ENCODE data around the gene ITGB2. TPM values are rescaled to one million over a fixed set of nuclear protein-coding genes. Genes with fewer than 3 reads are reported as not detected.

The ITGB2 gene
- total RNA-seq, 1 donor from 2014 or later, result 0.62 TPM

- no peaks in the 10 kb centered on the region for H3K36me3 Mint-ChIP-seq (ENCODE audit: unreplicated experiment)
- H3K9me3 Mint-ChIP-seq (ENCODE audit: unreplicated experiment), result no peaks in the 10 kb centered on the region
- TF ChIP-seq, protein P1, sequence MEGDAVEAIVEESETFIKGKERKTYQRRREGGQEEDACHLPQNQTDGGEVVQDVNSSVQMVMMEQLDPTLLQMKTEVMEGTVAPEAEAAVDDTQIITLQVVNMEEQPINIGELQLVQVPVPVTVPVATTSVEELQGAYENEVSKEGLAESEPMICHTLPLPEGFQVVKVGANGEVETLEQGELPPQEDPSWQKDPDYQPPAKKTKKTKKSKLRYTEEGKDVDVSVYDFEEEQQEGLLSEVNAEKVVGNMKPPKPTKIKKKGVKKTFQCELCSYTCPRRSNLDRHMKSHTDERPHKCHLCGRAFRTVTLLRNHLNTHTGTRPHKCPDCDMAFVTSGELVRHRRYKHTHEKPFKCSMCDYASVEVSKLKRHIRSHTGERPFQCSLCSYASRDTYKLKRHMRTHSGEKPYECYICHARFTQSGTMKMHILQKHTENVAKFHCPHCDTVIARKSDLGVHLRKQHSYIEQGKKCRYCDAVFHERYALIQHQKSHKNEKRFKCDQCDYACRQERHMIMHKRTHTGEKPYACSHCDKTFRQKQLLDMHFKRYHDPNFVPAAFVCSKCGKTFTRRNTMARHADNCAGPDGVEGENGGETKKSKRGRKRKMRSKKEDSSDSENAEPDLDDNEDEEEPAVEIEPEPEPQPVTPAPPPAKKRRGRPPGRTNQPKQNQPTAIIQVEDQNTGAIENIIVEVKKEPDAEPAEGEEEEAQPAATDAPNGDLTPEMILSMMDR (IDR thresholded peaks at IDR 0.05), result no peak
- peaks cover 12% of the 10 kb centered on the region for H3K4me1 Mint-ChIP-seq (ENCODE audit: unreplicated experiment)
- no peak overlapping the region for H3K4me3 Mint-ChIP-seq (ENCODE audit: unreplicated experiment)
- no peak overlapping the region for H3K27ac Mint-ChIP-seq (ENCODE audit: unreplicated experiment)
- no peak for DNase-seq (ENCODE audit: extremely low spot score, unreplicated experiment)
- peaks cover 2% of the 10 kb centered on the region for H3K27me3 Mint-ChIP-seq (ENCODE audit: unreplicated experiment)
These were observed 84.4 kb downstream of the ITGB2 start for GRCh38 chr21:44836349-44836665.

Other genes starting within 250 kb of the ITGB2 start
- gene KRTAP12-1, start 238.7 kb downstream of the ITGB2 start, total RNA-seq, result not detected in 2 replicates
- not detected in 2 replicates for gene KRTAP10-12, start 223.7 kb downstream of the ITGB2 start, total RNA-seq
- gene TSPEAR, start 209.3 kb downstream of the ITGB2 start, total RNA-seq, result not detected in 2 replicates
- 74.7 and 78.7 TPM in 2 replicates for gene UBE2G2, start 119.1 kb downstream of the ITGB2 start, total RNA-seq
- gene SUMO3, start 102.8 kb downstream of the ITGB2 start, total RNA-seq, result 69.6 and 74.9 TPM in 2 replicates
- 318 and 328 TPM in 2 replicates for gene PTTG1IP, start 47.2 kb downstream of the ITGB2 start, total RNA-seq
- 30.4 and 33.1 TPM in 2 replicates for gene SLX9, start 19.1 kb upstream of the ITGB2 start, total RNA-seq
- 126 and 130 TPM in 2 replicates for gene ADARB1, start 153.7 kb upstream of the ITGB2 start, total RNA-seq

All from osteocyte (in vitro differentiated cells).